ENCODE results near the gene HLA-DQA1. TPM values are rescaled to one million over a fixed set of nuclear protein-coding genes. Genes with fewer than 3 reads are reported as not detected.
"Not testable (repeated sequence)": the region's sequence is repeated elsewhere in the genome, so short reads cannot be mapped to it uniquely, and the experiment has no call there.

HLA-DQA1 gene
- total and polyA plus RNA-seq, 9 donors: 1.5 to 3.3 (median 2.7) TPM

DNA sequence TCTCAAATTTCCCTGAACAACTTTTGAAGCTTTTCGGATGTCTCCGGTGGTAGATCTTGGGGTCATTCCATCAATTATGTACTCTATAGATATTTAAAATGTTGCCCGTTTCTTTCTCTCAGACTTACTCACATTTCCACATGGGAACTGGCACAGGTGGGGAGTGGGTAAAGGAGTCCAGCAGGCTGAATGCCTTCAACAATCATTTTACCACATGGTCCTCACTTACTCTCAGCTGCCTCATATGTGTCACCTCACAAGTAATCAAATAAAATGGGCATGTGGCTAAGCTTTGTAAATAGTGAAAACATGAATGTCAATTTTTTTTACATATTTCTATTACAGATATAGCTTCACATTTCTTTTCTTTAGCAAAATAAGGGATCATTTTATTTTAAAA is 677 bp downstream of the HLA-DQA1 start:
- H3K27me3 ChIP-seq (ENCODE audit: control insufficient read depth, insufficient read depth, low read length): no peaks in the 10 kb centered on the region
- H3K9me3 ChIP-seq (replicated peaks; ENCODE audit: control insufficient read depth, low read depth, low read length): no peaks in the 10 kb centered on the region
- H3K4me1 ChIP-seq (ENCODE audit: control insufficient read depth, insufficient read depth, low read length): no peaks in the 10 kb centered on the region
- no peaks in the 10 kb centered on the region for H3K36me3 ChIP-seq (ENCODE audit: control insufficient read depth, insufficient read depth, low read length)
- no peak for DNase-seq
- H3K27ac ChIP-seq (ENCODE audit: low read length): no peak overlapping the region
- no CpG with 5 or more reads among the region's 3 CpGs for WGBS (ENCODE audit: insufficient coverage)
- no peak overlapping the region for H3K4me3 ChIP-seq (ENCODE audit: low read length)

DNA sequence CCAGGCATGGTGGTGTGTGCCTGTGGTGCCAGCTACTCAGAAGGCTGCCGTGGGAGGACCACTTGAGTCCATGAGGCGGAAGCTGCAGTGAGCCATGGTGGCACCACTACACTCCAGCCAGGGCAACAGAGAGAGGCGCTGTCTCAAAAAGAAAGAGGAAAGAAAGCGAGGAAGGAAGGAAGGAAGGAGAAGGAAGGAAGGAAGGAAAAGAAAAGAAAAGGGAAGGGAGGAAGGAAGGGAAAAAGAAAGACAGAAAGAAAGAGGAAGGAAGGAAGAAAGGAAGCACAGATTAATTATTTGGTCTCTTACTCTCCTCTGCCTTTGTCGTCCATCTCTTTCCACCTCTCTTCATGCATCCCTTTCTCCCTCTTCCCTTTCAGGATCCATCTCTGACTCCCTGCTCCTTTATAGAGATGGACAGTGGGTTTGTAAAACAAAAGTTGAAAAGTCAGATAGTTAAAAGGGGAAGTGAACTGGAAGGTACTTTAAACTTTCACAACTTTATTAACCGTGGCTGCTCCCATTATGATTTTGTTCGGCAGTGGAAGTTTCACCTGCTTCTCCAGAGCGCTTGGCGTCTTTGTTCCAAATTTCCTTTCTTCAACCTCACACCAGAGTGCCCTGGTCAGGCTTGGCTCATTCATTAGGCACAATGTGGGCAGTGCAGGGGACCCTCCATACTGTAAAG is 1.5 kb downstream of the HLA-DQA1 start:
- Histone ChIP-seq H3K9me3 (replicated peaks; ENCODE audit: control insufficient read depth, low read depth, low read length) (no peaks in the 10 kb centered on the region), H3K27ac (ENCODE audit: low read length) (no peak overlapping the region), H3K4me1 (ENCODE audit: control insufficient read depth, insufficient read depth, low read length) (no peaks in the 10 kb centered on the region), H3K36me3 (ENCODE audit: control insufficient read depth, insufficient read depth, low read length) (no peaks in the 10 kb centered on the region), H3K4me3 (ENCODE audit: low read length) (no peak overlapping the region), H3K27me3 (ENCODE audit: control insufficient read depth, insufficient read depth, low read length) (no peaks in the 10 kb centered on the region)
- no CpG with 5 or more reads among the region's 9 CpGs for WGBS (ENCODE audit: insufficient coverage)
- no peak for DNase-seq

DNA sequence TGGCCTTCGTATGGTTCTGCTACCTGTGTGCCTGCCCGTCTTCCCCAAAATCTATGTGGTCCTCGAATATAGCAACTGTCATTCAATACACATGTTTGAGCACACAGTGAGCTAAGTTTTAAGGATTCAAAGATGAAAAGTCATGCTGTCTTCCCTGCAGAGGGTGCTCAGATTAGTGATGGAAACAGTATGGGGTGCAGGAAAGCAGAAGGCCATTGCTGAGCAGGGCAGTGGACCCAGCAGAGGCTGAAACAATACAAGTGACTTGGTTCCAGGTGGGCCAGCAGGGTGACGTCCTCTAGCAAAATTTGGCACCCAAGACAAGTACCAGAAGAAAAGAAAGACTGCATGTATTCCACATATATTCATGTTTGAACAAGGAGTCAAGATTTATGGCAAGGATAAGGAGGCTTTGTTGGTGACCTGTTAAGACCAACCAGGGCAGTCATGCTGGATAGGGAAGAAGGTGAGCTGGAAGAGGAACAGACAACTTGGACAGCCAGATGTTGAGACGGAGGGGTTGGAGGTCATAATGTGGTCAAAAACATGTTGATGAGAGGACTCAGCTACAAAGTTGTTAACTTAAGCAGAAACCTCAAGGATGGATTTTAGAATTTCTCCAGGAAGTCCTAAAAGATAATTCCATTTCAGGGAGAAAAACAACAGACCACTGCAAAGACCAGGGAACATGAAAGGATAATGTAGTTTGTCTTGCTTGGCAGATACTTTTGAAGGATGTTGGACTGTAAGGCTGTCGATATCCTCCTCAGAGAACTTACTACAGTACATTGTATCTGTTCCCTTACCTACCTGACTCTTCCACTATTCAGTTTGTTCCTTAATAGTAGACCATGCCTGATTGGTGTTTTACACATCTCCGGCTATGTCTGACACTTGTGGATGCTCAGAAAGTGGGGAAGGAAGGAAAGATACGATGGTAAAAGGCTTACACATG is 2.5 kb downstream of the HLA-DQA1 start:
- no peaks in the 10 kb centered on the region for H3K9me3 ChIP-seq (replicated peaks; ENCODE audit: control insufficient read depth, low read depth, low read length)
- H3K4me3 ChIP-seq (ENCODE audit: low read length): no peak overlapping the region
- no peaks in the 10 kb centered on the region for H3K4me1 ChIP-seq (ENCODE audit: control insufficient read depth, insufficient read depth, low read length)
- WGBS (ENCODE audit: insufficient coverage): 17% methylated on average over 6 of the region's 8 CpGs
- no peaks in the 10 kb centered on the region for H3K27me3 ChIP-seq (ENCODE audit: control insufficient read depth, insufficient read depth, low read length)
- H3K27ac ChIP-seq (ENCODE audit: low read length): no peak overlapping the region
- H3K36me3 ChIP-seq (ENCODE audit: control insufficient read depth, insufficient read depth, low read length): no peaks in the 10 kb centered on the region
- DNase-seq: no peak

DNA sequence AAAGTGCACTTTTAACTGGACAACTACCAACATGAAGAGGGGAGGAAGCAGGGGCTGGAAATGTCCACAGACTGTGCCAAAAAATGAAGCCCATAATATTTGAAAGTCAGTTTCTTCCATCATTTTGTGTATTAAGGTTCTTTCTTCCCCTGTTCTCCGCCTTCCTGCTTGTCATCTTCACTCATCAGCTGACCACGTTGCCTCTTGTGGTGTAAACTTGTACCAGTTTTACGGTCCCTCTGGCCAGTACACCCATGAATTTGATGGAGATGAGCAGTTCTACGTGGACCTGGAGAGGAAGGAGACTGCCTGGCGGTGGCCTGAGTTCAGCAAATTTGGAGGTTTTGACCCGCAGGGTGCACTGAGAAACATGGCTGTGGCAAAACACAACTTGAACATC is 3.9 kb downstream of the HLA-DQA1 start:
- Histone ChIP-seq H3K4me1 (ENCODE audit: control insufficient read depth, insufficient read depth, low read length) (no peaks in the 10 kb centered on the region), H3K9me3 (replicated peaks; ENCODE audit: control insufficient read depth, low read depth, low read length) (no peaks in the 10 kb centered on the region), H3K27ac (ENCODE audit: low read length) (no peak overlapping the region), H3K27me3 (ENCODE audit: control insufficient read depth, insufficient read depth, low read length) (no peaks in the 10 kb centered on the region), H3K4me3 (ENCODE audit: low read length) (no peak overlapping the region), H3K36me3 (ENCODE audit: control insufficient read depth, insufficient read depth, low read length) (no peaks in the 10 kb centered on the region)
- DNase-seq: no peak
- 100% methylated on average over 1 of the region's 6 CpGs for WGBS (ENCODE audit: insufficient coverage)

DNA sequence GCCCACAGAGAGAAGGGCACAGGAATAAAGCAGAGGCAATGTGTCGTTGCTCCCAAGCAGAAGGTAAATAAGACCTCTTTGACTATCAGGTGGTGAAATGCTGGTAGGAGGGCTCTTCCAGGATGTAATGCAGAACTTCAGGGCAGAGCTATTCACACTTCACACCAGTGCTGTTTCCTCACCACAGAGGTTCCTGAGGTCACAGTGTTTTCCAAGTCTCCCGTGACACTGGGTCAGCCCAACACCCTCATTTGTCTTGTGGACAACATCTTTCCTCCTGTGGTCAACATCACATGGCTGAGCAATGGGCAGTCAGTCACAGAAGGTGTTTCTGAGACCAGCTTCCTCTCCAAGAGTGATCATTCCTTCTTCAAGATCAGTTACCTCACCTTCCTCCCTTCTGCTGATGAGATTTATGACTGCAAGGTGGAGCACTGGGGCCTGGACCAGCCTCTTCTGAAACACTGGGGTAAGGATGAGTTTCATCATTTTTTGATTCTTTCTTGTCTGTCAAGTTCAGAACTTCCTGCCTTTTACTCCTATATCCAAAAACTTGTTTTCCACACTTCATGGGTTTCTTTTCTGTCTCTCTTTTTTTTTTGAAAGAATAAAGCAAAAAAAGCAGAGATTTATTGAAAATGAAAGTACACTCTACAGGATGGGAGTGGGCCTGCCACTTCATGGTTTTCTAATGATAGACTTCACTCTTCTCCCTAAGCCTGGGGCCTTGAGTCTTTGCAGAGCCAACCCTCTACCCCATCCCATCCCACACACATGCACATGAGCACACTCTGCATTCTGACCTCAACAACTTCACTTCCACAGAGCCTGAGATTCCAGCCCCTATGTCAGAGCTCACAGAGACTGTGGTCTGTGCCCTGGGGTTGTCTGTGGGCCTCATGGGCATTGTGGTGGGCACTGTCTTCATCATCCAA is 4.8 kb downstream of the HLA-DQA1 start:
- H3K4me3 ChIP-seq (ENCODE audit: low read length); H3K9me3 ChIP-seq (replicated peaks; ENCODE audit: control insufficient read depth, low read depth, low read length); DNase-seq: not testable (repeated sequence)

DNA sequence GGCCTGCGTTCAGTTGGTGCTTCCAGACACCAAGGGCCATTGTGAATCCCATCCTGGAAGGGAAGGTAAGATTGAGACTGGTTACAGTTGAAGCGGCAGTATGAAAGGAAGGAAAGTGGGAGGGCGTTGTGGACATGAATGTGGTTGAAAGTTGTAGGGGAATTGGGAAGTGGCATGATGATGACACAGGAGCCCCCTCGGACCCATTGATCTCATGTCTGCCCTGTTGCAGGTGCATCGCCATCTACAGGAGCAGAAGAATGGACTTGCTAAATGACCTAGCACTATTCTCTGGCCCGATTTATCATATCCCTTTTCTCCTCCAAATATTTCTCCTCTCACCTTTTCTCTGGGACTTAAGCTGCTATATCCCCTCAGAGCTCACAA is 5.5 kb downstream of the HLA-DQA1 start:
- Histone ChIP-seq H3K9me3 (replicated peaks; ENCODE audit: control insufficient read depth, low read depth, low read length) (no peaks in the 10 kb centered on the region), H3K36me3 (ENCODE audit: control insufficient read depth, insufficient read depth, low read length) (no peaks in the 10 kb centered on the region), H3K4me3 (ENCODE audit: low read length) (no peak overlapping the region), H3K27me3 (ENCODE audit: control insufficient read depth, insufficient read depth, low read length) (no peaks in the 10 kb centered on the region), H3K4me1 (ENCODE audit: control insufficient read depth, insufficient read depth, low read length) (no peaks in the 10 kb centered on the region), H3K27ac (ENCODE audit: low read length) (no peak overlapping the region)
- no peak for DNase-seq
- WGBS (ENCODE audit: insufficient coverage): 100% methylated on average over 1 of the region's 6 CpGs

More for the DNA sequence above, 4.8 kb downstream of the HLA-DQA1 start:
- H3K36me3 ChIP-seq (ENCODE audit: control insufficient read depth, insufficient read depth, low read length); H3K4me1 ChIP-seq (ENCODE audit: control insufficient read depth, insufficient read depth, low read length); H3K27me3 ChIP-seq (ENCODE audit: control insufficient read depth, insufficient read depth, low read length); H3K27ac ChIP-seq (ENCODE audit: low read length): not testable (repeated sequence)
- WGBS (ENCODE audit: insufficient coverage): no CpG with 5 or more reads among the region's 2 CpGs

DNA sequence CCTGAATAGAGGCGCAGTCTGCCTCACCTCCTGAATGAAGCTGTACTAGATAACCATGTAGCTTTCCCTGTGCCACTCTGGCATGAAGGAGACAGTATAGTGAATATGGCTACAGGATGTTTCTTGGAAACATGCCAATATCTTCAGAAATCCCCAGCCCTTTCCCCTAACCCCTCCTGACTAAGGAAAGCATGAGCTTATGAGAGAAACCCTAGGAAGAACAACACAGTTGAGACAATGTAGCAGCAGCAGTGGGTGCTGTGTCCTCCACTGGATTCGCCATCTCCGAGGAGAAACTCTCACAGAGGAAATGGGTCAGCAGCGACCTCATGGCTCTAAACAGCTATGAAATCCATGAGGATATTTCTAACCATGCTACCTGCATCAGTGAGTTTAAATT is 6.7 kb downstream of the HLA-DQA1 start:
- DNase-seq: no peak

DNA sequence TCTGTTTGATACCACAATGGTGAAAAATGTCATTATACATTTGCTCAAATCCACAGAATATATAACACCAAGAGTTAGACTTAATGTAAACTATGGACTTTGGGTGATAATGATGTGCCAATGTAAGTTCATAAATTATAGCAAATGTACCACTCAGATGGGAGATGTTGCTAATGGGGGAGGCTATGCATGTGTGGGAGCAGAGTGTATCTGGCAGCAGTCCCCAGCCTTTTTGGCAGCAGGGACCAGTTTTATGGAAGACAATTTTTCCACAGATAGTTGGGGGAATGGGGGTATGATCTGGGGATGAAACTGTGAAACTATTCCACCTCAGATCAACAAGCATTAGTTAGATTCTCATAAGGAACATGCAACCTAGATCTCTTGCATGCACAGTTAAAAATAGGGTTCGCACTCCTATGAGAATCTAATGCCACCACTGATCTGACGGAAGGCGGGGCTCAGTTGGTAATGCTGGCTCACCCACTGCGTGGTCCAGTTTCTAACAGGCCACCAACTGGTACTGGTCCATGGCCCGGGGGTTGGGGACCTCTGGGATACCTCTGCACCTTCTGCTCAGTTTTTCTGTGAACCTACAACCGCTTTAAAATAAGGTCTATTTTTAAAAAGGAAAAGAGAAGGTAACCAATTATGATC is 8.0 kb downstream of the HLA-DQA1 start:
- 75% methylated on average over 4 of the region's 6 CpGs for WGBS (ENCODE audit: insufficient coverage)
- no peaks in the 10 kb centered on the region for H3K4me1 ChIP-seq (ENCODE audit: control insufficient read depth, insufficient read depth, low read length)
- H3K27ac ChIP-seq (ENCODE audit: low read length): no peak overlapping the region
- H3K36me3 ChIP-seq (ENCODE audit: control insufficient read depth, insufficient read depth, low read length): no peaks in the 10 kb centered on the region
- H3K9me3 ChIP-seq (replicated peaks; ENCODE audit: control insufficient read depth, low read depth, low read length): no peaks in the 10 kb centered on the region
- no peak for DNase-seq
- H3K4me3 ChIP-seq (ENCODE audit: low read length): no peak overlapping the region
- H3K27me3 ChIP-seq (ENCODE audit: control insufficient read depth, insufficient read depth, low read length): no peaks in the 10 kb centered on the region

More for the DNA sequence above, 6.7 kb downstream of the HLA-DQA1 start:
- H3K27me3 ChIP-seq (ENCODE audit: control insufficient read depth, insufficient read depth, low read length): no peaks in the 10 kb centered on the region
- no CpG with 5 or more reads among the region's 4 CpGs for WGBS (ENCODE audit: insufficient coverage)
- H3K4me3 ChIP-seq (ENCODE audit: low read length): no peak overlapping the region
- no peaks in the 10 kb centered on the region for H3K36me3 ChIP-seq (ENCODE audit: control insufficient read depth, insufficient read depth, low read length)
- H3K27ac ChIP-seq (ENCODE audit: low read length): no peak overlapping the region
- H3K4me1 ChIP-seq (ENCODE audit: control insufficient read depth, insufficient read depth, low read length): no peaks in the 10 kb centered on the region
- no peaks in the 10 kb centered on the region for H3K9me3 ChIP-seq (replicated peaks; ENCODE audit: control insufficient read depth, low read depth, low read length)

DNA sequence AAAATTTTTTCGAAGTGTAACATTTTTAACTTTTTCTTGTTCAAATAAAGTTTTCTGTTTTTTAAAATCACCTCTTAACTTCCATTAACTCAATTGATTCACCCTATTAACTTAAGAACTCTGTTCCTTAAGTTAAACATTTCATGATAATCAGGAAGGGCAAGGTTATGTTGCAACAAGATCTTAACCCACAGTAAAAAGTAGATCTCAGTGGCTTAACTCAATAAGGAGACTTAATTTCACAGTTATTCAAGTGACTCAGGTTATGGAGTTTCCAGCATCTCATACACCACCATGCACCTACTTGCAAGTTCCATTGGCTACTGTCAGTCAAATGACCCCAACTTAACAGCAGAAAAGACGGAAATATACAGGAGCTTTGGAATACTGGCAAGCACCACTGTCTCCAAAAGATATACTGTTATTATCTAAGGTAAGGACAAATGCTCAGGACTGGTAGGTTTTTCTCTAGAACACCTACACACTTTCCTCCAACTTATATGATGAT is 18.1 kb downstream of the HLA-DQA1 start:
- H3K27ac ChIP-seq (ENCODE audit: low read length): no peak overlapping the region
- DNase-seq: no peak
- WGBS (ENCODE audit: insufficient coverage): no CpG with 5 or more reads among the region's 2 CpGs

More for the DNA sequence above, 18.1 kb downstream of the HLA-DQA1 start:
- H3K9me3 ChIP-seq (replicated peaks; ENCODE audit: control insufficient read depth, low read depth, low read length): no peaks in the 10 kb centered on the region
- no peaks in the 10 kb centered on the region for H3K36me3 ChIP-seq (ENCODE audit: control insufficient read depth, insufficient read depth, low read length)
- H3K4me3 ChIP-seq (ENCODE audit: low read length): no peak overlapping the region
- no peaks in the 10 kb centered on the region for H3K27me3 ChIP-seq (ENCODE audit: control insufficient read depth, insufficient read depth, low read length)
- H3K4me1 ChIP-seq (ENCODE audit: control insufficient read depth, insufficient read depth, low read length): no peaks in the 10 kb centered on the region

All from muscle of leg (tissue), 11 donors.